Adrenal gland (tissue), 12 donors: ENCODE data around the gene LRRC25. TPM values are rescaled to one million over a fixed set of nuclear protein-coding genes. Genes with fewer than 3 reads are reported as not detected.

ENCODE experiments used
- DNase-seq, 7 donors: peaks; one replicate each; pipeline ENCODE4 v3.0.0-alpha.2; 2019 to 2020
- H3K27ac ChIP-seq, 5 donors: fragments of 200-600 bp; sonication (generic) in 4 of 5; 1 replicate in 3 of 5; 2 replicates in 2 of 5; pipeline versions ENCODE4 v1.5.1 to v1.8.0; 2016 to 2020; ENCODE audit warnings: mild to moderate bottlenecking in 1 of 5
- H3K27me3 ChIP-seq: fragments of 200-600 bp; 2 replicates; pipeline ENCODE4 v1.8.0; 2021
- H3K36me3 ChIP-seq, 2 donors: fragments of 200-600 bp; replicated peaks in 1 of 2; 1 replicate in 1 of 2; 2 replicates in 1 of 2; pipeline versions ENCODE4 v1.5.1 to v1.8.0; 2018 to 2022
- H3K4me1 ChIP-seq, 2 donors: fragments of 200-600 bp; replicated peaks in 1 of 2; 1 replicate in 1 of 2; 2 replicates in 1 of 2; pipeline versions ENCODE4 v1.5.1 to v1.8.0; 2018 to 2021
- H3K4me3 ChIP-seq, 4 donors: fragments of 200-600 bp; sonication (generic) in 3 of 4; one replicate each; pipeline ENCODE4 v1.5.1; 2016 to 2018
- H3K9me3 ChIP-seq, 3 donors: fragments of 200-600 bp; sonication (generic) in 1 of 3; replicated peaks in 1 of 3; 1 replicate in 2 of 3; 2 replicates in 1 of 3; pipeline versions ENCODE4 v1.5.1 to v1.8.0; 2016 to 2021
- CTCF ChIP-seq, 6 experiments: fragments of 450-650 bp in 4 of 6; fragments of 200-600 bp in 2 of 6; sonication (generic) in 1 of 6; IDR thresholded peaks; 1 replicate in 5 of 6; 2 replicates in 1 of 6; pipeline versions ENCODE4 v1.5.1 to v1.8.0; 2016 to 2021; ENCODE audit warnings: antibody characterized with exemption in 6 of 6, mild to moderate bottlenecking in 2 of 6, moderate library complexity in 1 of 6
- POLR2A ChIP-seq, 2 donors: fragments of 450-650 bp; IDR thresholded peaks; one replicate each; pipeline ENCODE4 v1.6.1; 2017; ENCODE audit warnings: antibody characterized with exemption in 2 of 2, mild to moderate bottlenecking in 2 of 2, moderate library complexity in 1 of 2
- WGBS, 4 donors: extraction: QIAGEN DNeasy Blood & Tissue Kit in 2 of 4; methylation state at CpG; one replicate each; pipeline versions ENCODE4 v1.1.5 to v1.1.7; 2013 to 2017; 5-methylcytosine and 5-hydroxymethylcytosine counted together
- intact Hi-C, 2 donors: fragments of 100-400 bp; cut with DNase I; formaldehyde crosslinking; loops; one replicate each; pipeline versions ENCODE4 v1.14.1 to v1.15.0; 2022 to 2023
- polyA plus RNA-seq, 3 donors: library from polyadenylated mRNA; stranded (reverse); fragments of 200-250 nt in 2 of 3; fragments of 350-450 nt in 1 of 3; fragmentation: Illumina TruSeq in 1 of 3; extraction: RNeasy Lipid Tissue Mini Kit (QIAGEN cat#74804) in 1 of 3; gene quantifications; one replicate each; pipeline ENCODE4 v1.2.3, GENCODE V29; 2013 to 2014
- total RNA-seq, 9 donors: library from RNA; depleted of rRNA in 4 of 9; stranded (reverse); fragments of >200 nt in 4 of 9; fragments of 120-200 nt in 1 of 9; fragmentation: NEBNext Ultra II Directional in 1 of 9; extraction: Animal tissue kit (Norgen Biotek cat#: 25700) in 1 of 9; gene quantifications; one replicate each; pipeline versions ENCODE4 v1.1.0 to v1.2.4, GENCODE V29; 2013 to 2023
- donor health status: healthy with polysubstance abuse.
- donor health status: Bipolar disorder and iron deficiency.
- donor health status: DM: yes; HTN: yes; CAD: no.
- donor health status: DM: no; HTN: no; CAD: no.
- donor health status: DM: no; HTN: no; CAD: no.
- donor health status: DM: yes; HTN: yes; CAD: no.

Gene LRRC25
- total and polyA plus RNA-seq, 12 donors: 1.5 to 38.2 (median 17.0) TPM

- 3 to 21% (median 10%) methylated on average over 2 to 97 of the region's 97 CpGs for WGBS, 4 donors
- H3K36me3 ChIP-seq: no peaks in the 10 kb centered on the region
- H3K4me3 ChIP-seq: peak overlapping the region in 3 of 4 donors; percentile 1 to 92 (median 11)
- H3K27ac ChIP-seq: peak overlapping the region in 3 of 5 donors; percentile 53 to 92 (median 88)
- no peaks in the 10 kb centered on the region for H3K27me3 ChIP-seq
- intact Hi-C loops: no loop called here
- DNase-seq: peak in 6 of 7 donors; percentile 26 to 69 (median 46)
- H3K4me1 ChIP-seq: peaks cover 31 to 49% of the 10 kb centered on the region in 2 donors
- TF ChIP-seq POLR2A (IDR thresholded peaks at IDR 0.05) (no peak), CTCF (IDR thresholded peaks at IDR 0.05) (no peak)
- no peaks in the 10 kb centered on the region for H3K9me3 ChIP-seq
Observed at GRCh38 chr19:18419699-18420460, 22.5 kb upstream of the LRRC25 start.

GRCh38 chr19:18419195-18419698, 21.8 kb upstream of the LRRC25 start, which contains the start of gene SSBP4:
SSBP4 (plus strand) TSS chr19:18419398; CDS start chr19:18419649, 251 bp downstream.
- peak; percentile 27 to 51 for TF ChIP-seq POLR2A (IDR thresholded peaks at IDR 0.05)
- TF ChIP-seq CTCF (IDR thresholded peaks at IDR 0.05): peak in 3 of 6 experiments; percentile 43 to 69 (median 53)
- Histone ChIP-seq H3K27me3 (no peaks in the 10 kb centered on the region), H3K9me3 (no peaks in the 10 kb centered on the region), H3K27ac (peak within 1 kb of the TSS in 4 of 5 donors; percentile 53 to 92 (median 86)), H3K4me3 (peak within 1 kb of the TSS in 3 of 4 donors; percentile 1 to 92 (median 11)), H3K4me1 (peaks cover 38 to 56% of the 10 kb centered on the region in 2 donors), H3K36me3 (no peaks in the 10 kb centered on the region)
- peak; percentile 60 to 81 (median 68) for DNase-seq
- intact Hi-C loops: no loop called here
- WGBS, 4 donors: 1% methylated on average over 40 to 80 of the region's 80 CpGs; no CpG with 5 or more reads in 2 of the 4 donors

- intact Hi-C loops: no loop called here
- peaks cover 38 to 57% of the 10 kb centered on the region in 2 donors for H3K4me1 ChIP-seq
Observed at GRCh38 chr19:18418483-18419194, 21.2 kb upstream of the LRRC25 start.

More at GRCh38 chr19:18418483-18419194, 21.2 kb upstream of the LRRC25 start:
- Histone ChIP-seq H3K4me3 (peak overlapping the region in 1 of 4 donors; percentile 92), H3K9me3 (no peaks in the 10 kb centered on the region), H3K27ac (peak overlapping the region in 4 of 5 donors; percentile 53 to 92 (median 86)), H3K27me3 (no peaks in the 10 kb centered on the region), H3K36me3 (no peaks in the 10 kb centered on the region)
- WGBS, 4 donors: 13 to 35% (median 23%) methylated on average over 4 to 39 of the region's 39 CpGs
- peak in 6 of 7 donors; percentile 47 to 82 (median 61) for DNase-seq
- TF ChIP-seq POLR2A (IDR thresholded peaks at IDR 0.05) (no peak), CTCF (IDR thresholded peaks at IDR 0.05) (no peak)
